Activated naive CD4-positive, alpha-beta T cell treated with anti-CD3 and anti-CD28 coated beads, Interleukin-2, amount 50 U/mL, for 16 hours (primary cell): Measurements from ENCODE around the gene HGS.
"Not testable (repeated sequence)": the region's sequence is repeated elsewhere in the genome, so short reads cannot be mapped to it uniquely, and the experiment has no call there.

Experiments
- DNase-seq: peaks from one replicate; pipeline ENCODE4 v3.0.0-alpha.2; 2020

HGS gene

GRCh38 chr17:81720267-81721071 is 36.7 kb downstream of the HGS start:
- no peak for DNase-seq

GRCh38 chr17:81722184-81723120 is 38.6 kb downstream of the HGS start:
- no peak for DNase-seq

- DNase-seq, result no peak
These were observed 39.9 kb downstream of the HGS start for GRCh38 chr17:81723651-81724209.

GRCh38 chr17:81725439-81725838 is 41.6 kb downstream of the HGS start:
- DNase-seq, result no peak

GRCh38 chr17:81726004-81726403 is 42.2 kb downstream of the HGS start:
- no peak for DNase-seq

- DNase-seq, result no peak
These were observed 43.7 kb downstream of the HGS start for GRCh38 chr17:81727324-81728031.

GRCh38 chr17:81733507-81734404 is 49.9 kb downstream of the HGS start:
- peak; percentile 65 for DNase-seq

GRCh38 chr17:81734405-81735263 is 50.8 kb downstream of the HGS start:
- DNase-seq, result no peak

GRCh38 chr17:81735264-81736102 is 51.7 kb downstream of the HGS start:
- DNase-seq, result no peak

GRCh38 chr17:81737947-81738800 is 54.4 kb downstream of the HGS start:
- DNase-seq, result no peak

- DNase-seq, result no peak
These were observed 55.1 kb downstream of the HGS start for GRCh38 chr17:81738801-81739393.

GRCh38 chr17:81739593-81739992 is 55.8 kb downstream of the HGS start:
- not testable (repeated sequence) for DNase-seq

GRCh38 chr17:81740395-81740961 is 56.7 kb downstream of the HGS start:
- no peak for DNase-seq

- DNase-seq, result no peak
These were observed 57.3 kb downstream of the HGS start for GRCh38 chr17:81741049-81741593.

GRCh38 chr17:81741594-81742452 is 58.0 kb downstream of the HGS start:
- DNase-seq, result no peak
